MM.1S (cell line): Measurements from ENCODE around the gene SPINK6.

Source experiments
- DNase-seq: peaks from one replicate; pipeline ENCODE4 v3.0.0-alpha.2; 2015
- H2AFZ ChIP-seq: fragments of 300-600 bp; sonication (generic); 2 replicates; pipeline ENCODE4 v1.6.0; 2016; ENCODE audit warnings: antibody characterized with exemption, low read length
- H3F3A ChIP-seq: fragments of 300-600 bp; sonication (generic); 2 replicates; pipeline ENCODE4 v1.6.1; 2016; ENCODE audit warnings: mild to moderate bottlenecking, antibody characterized with exemption, low read length, moderate library complexity, mixed read lengths; ENCODE audit not compliant: insufficient read depth
- H3K27ac ChIP-seq: fragments of 300-600 bp; sonication (generic); 2 replicates; pipeline ENCODE4 v1.5.1; 2016; ENCODE audit warnings: mild to moderate bottlenecking, low read length
- H3K27me3 ChIP-seq: fragments of 300-600 bp; sonication (generic); replicated peaks from 2 replicates; pipeline ENCODE4 v1.6.0; 2016; ENCODE audit warnings: low read length; ENCODE audit not compliant: insufficient read depth
- H3K36me3 ChIP-seq: fragments of 300-600 bp; sonication (generic); replicated peaks from 2 replicates; pipeline ENCODE4 v1.6.1; 2016; ENCODE audit warnings: mild to moderate bottlenecking, low read length, mixed read lengths; ENCODE audit not compliant: insufficient read depth
- H3K4me1 ChIP-seq: fragments of 300-600 bp; sonication (generic); 2 replicates; pipeline ENCODE4 v1.6.1; 2016; ENCODE audit warnings: low read length, mixed read lengths
- H3K4me2 ChIP-seq: fragments of 300-600 bp; sonication (generic); 2 replicates; pipeline ENCODE4 v1.6.0; 2016; ENCODE audit warnings: low read depth, low read length
- H3K4me3 ChIP-seq: fragments of 300-600 bp; sonication (generic); 2 replicates; pipeline ENCODE4 v1.5.1; 2016; ENCODE audit warnings: low read length, mixed read lengths
- H3K79me2 ChIP-seq: fragments of 300-600 bp; sonication (generic); 2 replicates; pipeline ENCODE4 v1.6.1; 2016; ENCODE audit warnings: mixed run types, low read length, mixed read lengths
- H3K9ac ChIP-seq: fragments of 300-600 bp; sonication (generic); 2 replicates; pipeline ENCODE4 v1.6.1; 2016; ENCODE audit warnings: low read length, mixed read lengths
- H3K9me2 ChIP-seq: fragments of 300-600 bp; sonication (generic); replicated peaks from 2 replicates; pipeline ENCODE4 v1.6.1; 2016; ENCODE audit warnings: mild to moderate bottlenecking, low read length, mixed read lengths; ENCODE audit not compliant: insufficient read depth
- H3K9me3 ChIP-seq: fragments of 300-600 bp; sonication (generic); replicated peaks from 2 replicates; pipeline ENCODE4 v1.6.1; 2016; ENCODE audit warnings: mild to moderate bottlenecking, low read length, mixed read lengths; ENCODE audit not compliant: insufficient read depth
- H4K20me1 ChIP-seq: fragments of 300-600 bp; sonication (generic); 2 replicates; pipeline ENCODE4 v1.6.1; 2016; ENCODE audit warnings: mild to moderate bottlenecking, low read length, moderate library complexity, mixed read lengths; ENCODE audit not compliant: insufficient read depth
- EZH2 ChIP-seq: fragments of 300-600 bp; sonication (generic); optimal IDR thresholded peaks from 2 replicates; pipeline ENCODE3; 2017; ENCODE audit warnings: low read depth, mild to moderate bottlenecking, antibody characterized with exemption, low read length, mixed read lengths
- EZH2phosphoT487 ChIP-seq: fragments of 300-600 bp; sonication (generic); IDR thresholded peaks from 2 replicates; pipeline ENCODE4 v1.6.1; 2018; ENCODE audit warnings: antibody characterized with exemption, low read length
- TF ChIP-seq, protein P1 (sequence below): fragments of 300-600 bp; sonication (generic); IDR thresholded peaks from 2 replicates; pipeline ENCODE4 v1.5.1; 2016; ENCODE audit warnings: antibody characterized with exemption, low read length, mixed read lengths

Gene SPINK6

DNA sequence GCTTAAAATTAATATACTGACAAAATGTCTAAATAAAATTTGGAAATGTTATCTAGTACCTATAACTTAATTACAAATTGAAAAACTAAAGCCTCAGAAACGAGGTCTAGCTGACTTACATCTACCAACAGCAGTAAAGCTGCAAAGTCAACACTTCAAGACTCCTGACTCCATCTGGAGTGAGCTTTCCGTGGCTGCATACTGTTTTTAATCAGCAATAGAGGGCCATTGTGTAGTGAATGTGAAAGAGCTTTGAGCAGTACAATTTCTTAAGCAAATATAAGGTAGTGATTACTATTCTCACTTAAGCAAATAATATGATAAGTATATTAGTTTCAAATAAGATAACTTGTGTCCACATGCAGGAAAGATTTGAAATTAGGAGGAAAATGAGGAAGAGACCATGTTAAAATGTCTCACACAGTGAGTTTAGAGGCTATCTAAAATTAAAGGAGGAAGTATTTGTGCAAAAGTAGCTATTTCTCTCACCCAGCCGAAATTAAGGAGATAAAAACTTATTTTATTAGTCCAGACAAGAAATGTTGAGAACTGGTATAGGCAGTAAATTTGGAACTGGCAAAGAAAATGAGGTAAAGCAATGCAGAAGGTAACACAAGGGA lies 6.4 kb downstream of the SPINK6 start:
- no peaks in the 10 kb centered on the region for H3K79me2 ChIP-seq
- no peaks in the 10 kb centered on the region for H3K9me3 ChIP-seq
- H4K20me1 ChIP-seq, result no peaks in the 10 kb centered on the region
- H3F3A ChIP-seq, result no peaks in the 10 kb centered on the region
- H3K4me2 ChIP-seq, result no peak overlapping the region
- H3K27ac ChIP-seq, result no peak overlapping the region
- H3K9me2 ChIP-seq, result no peaks in the 10 kb centered on the region
- H3K36me3 ChIP-seq, result no peaks in the 10 kb centered on the region
- H2AFZ ChIP-seq, result no peak overlapping the region
- H3K4me3 ChIP-seq, result no peak overlapping the region
- no peaks in the 10 kb centered on the region for H3K4me1 ChIP-seq
- DNase-seq, result no peak
- H3K27me3 ChIP-seq, result no peaks in the 10 kb centered on the region
- TF ChIP-seq, protein P1, sequence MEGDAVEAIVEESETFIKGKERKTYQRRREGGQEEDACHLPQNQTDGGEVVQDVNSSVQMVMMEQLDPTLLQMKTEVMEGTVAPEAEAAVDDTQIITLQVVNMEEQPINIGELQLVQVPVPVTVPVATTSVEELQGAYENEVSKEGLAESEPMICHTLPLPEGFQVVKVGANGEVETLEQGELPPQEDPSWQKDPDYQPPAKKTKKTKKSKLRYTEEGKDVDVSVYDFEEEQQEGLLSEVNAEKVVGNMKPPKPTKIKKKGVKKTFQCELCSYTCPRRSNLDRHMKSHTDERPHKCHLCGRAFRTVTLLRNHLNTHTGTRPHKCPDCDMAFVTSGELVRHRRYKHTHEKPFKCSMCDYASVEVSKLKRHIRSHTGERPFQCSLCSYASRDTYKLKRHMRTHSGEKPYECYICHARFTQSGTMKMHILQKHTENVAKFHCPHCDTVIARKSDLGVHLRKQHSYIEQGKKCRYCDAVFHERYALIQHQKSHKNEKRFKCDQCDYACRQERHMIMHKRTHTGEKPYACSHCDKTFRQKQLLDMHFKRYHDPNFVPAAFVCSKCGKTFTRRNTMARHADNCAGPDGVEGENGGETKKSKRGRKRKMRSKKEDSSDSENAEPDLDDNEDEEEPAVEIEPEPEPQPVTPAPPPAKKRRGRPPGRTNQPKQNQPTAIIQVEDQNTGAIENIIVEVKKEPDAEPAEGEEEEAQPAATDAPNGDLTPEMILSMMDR, result no peak
- no peak for TF ChIP-seq EZH2phosphoT487
- no peak for TF ChIP-seq EZH2
- no peak overlapping the region for H3K9ac ChIP-seq

DNA sequence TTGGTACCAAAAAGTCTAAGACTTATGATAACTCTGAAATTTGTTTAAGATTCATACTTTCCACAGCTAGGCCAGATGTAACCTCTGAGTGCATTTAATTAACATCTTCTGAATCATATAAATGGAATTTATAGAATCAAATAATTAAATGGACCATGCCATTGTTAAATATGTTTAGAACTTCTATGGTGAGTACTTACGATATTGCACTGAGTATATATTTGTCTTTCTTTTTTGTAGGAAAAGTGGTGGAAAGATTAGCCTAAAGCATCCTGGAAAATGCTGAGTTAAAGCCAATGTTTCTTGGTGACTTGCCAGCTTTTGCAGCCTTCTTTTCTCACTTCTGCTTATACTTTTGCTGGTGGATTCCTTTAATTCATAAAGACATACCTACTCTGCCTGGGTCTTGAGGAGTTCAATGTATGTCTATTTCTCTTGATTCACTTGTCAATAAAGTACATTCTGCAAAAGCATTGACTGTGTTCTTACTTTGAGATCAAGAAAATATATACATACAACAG lies 11.9 kb downstream of the SPINK6 start:
- Histone ChIP-seq H3K27ac (no peak overlapping the region), H3K9me2 (no peaks in the 10 kb centered on the region), H3K27me3 (no peaks in the 10 kb centered on the region), H2AFZ (no peak overlapping the region), H4K20me1 (no peaks in the 10 kb centered on the region), H3F3A (no peaks in the 10 kb centered on the region), H3K4me3 (no peak overlapping the region), H3K4me1 (no peaks in the 10 kb centered on the region), H3K4me2 (no peak overlapping the region), H3K9me3 (no peaks in the 10 kb centered on the region), H3K9ac (no peak overlapping the region), H3K79me2 (no peaks in the 10 kb centered on the region), H3K36me3 (no peaks in the 10 kb centered on the region)
- TF ChIP-seq EZH2phosphoT487 (no peak), EZH2 (no peak)
- TF ChIP-seq, protein P1, result no peak
- DNase-seq, result no peak

DNA sequence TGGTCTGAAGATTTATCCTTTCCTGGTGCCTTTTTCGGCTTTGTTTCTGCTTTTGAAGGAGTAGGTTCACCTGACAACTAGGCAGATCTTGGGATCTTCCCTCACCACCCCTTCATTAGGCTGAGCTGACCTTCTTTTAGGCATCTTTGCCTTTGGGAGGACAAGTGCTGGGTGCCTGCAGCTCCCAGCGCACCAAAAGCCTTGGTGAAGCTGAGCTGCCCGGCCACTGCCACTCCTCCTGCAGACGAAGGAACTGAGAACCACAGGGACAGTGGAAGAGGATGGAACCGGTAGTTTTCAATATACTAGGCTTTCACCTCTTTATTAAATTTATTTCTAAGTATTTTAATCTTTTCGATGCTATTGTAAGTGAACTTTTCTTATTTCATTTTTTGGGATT lies 18.7 kb downstream of the SPINK6 start:
- H3K4me1 ChIP-seq, result no peaks in the 10 kb centered on the region
- no peak overlapping the region for H2AFZ ChIP-seq
- no peak overlapping the region for H3K4me2 ChIP-seq
- no peak for TF ChIP-seq EZH2
- TF ChIP-seq EZH2phosphoT487, result no peak
- TF ChIP-seq, protein P1, result no peak
- no peaks in the 10 kb centered on the region for H3K9me3 ChIP-seq
- H3K27me3 ChIP-seq, result no peaks in the 10 kb centered on the region
- H3K79me2 ChIP-seq, result no peaks in the 10 kb centered on the region
- H3K9me2 ChIP-seq, result no peaks in the 10 kb centered on the region
- no peaks in the 10 kb centered on the region for H4K20me1 ChIP-seq
- H3K27ac ChIP-seq, result no peak overlapping the region
- H3F3A ChIP-seq, result no peaks in the 10 kb centered on the region
- no peak overlapping the region for H3K4me3 ChIP-seq
- no peak for DNase-seq
- no peak overlapping the region for H3K9ac ChIP-seq
- H3K36me3 ChIP-seq, result no peaks in the 10 kb centered on the region
